ENCODE data around the gene APOE. TPM values are rescaled to one million over a fixed set of nuclear protein-coding genes. Genes with fewer than 3 reads are reported as not detected.

APOE gene
- total and polyA plus RNA-seq, 2 of the 13 experiments (the other 11 are each of a cell fraction or from before 2014, with no cell fraction given) = 1,328 to 1,470 TPM

DNA sequence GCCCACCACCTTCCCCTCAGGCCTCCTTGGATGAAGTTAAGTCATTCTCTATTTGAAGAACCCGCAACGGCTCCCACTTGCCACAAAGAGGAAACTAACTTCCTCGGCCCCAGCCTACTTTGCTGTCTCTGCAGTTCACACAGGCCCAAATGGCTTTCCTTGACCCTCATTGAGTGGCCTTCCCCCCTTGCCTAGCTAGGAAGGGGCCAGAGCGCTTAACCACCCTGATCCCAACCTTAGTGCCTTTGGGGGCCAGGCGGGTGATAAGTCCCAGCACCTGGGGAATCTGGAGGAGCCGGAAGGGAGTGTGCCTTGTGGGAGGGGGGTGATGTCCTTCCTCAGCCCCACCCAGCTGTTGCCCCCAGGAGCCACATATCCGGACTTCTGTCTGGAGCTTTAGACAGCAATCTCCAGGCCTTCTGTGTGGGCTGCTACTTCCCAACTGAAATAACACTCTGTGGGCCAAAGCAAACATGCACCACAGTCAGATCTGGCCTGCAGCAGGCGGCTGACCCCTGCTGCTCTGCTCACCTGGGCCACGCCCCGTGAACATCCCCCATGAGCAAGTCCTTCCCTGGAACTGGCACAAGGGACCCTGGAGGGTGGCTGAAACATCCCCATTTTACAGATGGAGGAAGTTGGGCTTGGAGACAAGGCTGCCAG is 49.0 kb upstream of the APOE start (continued):
- TF ChIP-seq ZNF225 (CRISPR knock-in tag; IDR thresholded peaks at IDR 0.05) (0 out of 2 replicates have a peak, but pooled peaks have one; percentile 29), IKZF1 (IDR thresholded peaks at IDR 0.05) (no peak), RFX5 (IDR thresholded peaks at IDR 0.05; ENCODE audit: low read depth, low read length) (no peak), CBFB (CRISPR knock-in tag; IDR thresholded peaks at IDR 0.05) (no peak), ARNT (IDR thresholded peaks at IDR 0.05) (no peak), ZNF17 (CRISPR knock-in tag; IDR thresholded peaks at IDR 0.05) (no peak), MAF1 (CRISPR knock-in tag; IDR thresholded peaks at IDR 0.05; ENCODE audit: borderline replicate concordance) (no peak), ZNF720 (CRISPR knock-in tag; IDR thresholded peaks at IDR 0.05) (no peak), ZNF577 (CRISPR knock-in tag; IDR thresholded peaks at IDR 0.05; ENCODE audit: borderline replicate concordance, low read depth) (no peak), ZEB1 (IDR thresholded peaks at IDR 0.05; ENCODE audit: insufficient replicate concordance, low read depth) (peak; percentile 86), GZF1 (CRISPR knock-in tag; IDR thresholded peaks at IDR 0.05) (no peak), TBX3 (IDR thresholded peaks at IDR 0.05; ENCODE audit: borderline replicate concordance) (no peak)
- TF ChIP-seq, protein P1, sequence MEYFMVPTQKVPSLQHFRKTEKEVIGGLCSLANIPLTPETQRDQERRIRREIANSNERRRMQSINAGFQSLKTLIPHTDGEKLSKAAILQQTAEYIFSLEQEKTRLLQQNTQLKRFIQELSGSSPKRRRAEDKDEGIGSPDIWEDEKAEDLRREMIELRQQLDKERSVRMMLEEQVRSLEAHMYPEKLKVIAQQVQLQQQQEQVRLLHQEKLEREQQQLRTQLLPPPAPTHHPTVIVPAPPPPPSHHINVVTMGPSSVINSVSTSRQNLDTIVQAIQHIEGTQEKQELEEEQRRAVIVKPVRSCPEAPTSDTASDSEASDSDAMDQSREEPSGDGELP (IDR thresholded peaks at IDR 0.05; ENCODE audit: borderline replicate concordance, low read depth) = peak; percentile 72; the same call in 1 of the 2 replicates
- TF ChIP-seq, protein P2, sequence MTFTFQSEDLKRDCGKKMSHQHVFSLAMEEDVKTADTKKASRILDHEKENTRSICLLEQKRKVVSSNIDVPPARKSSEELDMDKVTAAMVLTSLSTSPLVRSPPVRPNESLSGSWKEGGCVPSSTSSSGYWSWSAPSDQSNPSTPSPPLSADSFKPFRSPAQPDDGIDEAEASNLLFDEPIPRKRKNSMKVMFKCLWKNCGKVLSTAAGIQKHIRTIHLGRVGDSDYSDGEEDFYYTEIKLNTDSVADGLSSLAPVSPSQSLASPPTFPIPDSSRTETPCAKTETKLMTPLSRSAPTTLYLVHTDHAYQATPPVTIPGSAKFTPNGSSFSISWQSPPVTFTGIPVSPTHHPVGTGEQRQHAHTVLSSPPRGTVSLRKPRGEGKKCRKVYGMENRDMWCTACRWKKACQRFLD (CRISPR knock-in tag; IDR thresholded peaks at IDR 0.05; ENCODE audit: borderline replicate concordance) = no peak
- TF ChIP-seq, protein P3, sequence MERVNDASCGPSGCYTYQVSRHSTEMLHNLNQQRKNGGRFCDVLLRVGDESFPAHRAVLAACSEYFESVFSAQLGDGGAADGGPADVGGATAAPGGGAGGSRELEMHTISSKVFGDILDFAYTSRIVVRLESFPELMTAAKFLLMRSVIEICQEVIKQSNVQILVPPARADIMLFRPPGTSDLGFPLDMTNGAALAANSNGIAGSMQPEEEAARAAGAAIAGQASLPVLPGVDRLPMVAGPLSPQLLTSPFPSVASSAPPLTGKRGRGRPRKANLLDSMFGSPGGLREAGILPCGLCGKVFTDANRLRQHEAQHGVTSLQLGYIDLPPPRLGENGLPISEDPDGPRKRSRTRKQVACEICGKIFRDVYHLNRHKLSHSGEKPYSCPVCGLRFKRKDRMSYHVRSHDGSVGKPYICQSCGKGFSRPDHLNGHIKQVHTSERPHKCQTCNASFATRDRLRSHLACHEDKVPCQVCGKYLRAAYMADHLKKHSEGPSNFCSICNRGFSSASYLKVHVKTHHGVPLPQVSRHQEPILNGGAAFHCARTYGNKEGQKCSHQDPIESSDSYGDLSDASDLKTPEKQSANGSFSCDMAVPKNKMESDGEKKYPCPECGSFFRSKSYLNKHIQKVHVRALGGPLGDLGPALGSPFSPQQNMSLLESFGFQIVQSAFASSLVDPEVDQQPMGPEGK (CRISPR knock-in tag; IDR thresholded peaks at IDR 0.05) = peak; percentile 91
- TF ChIP-seq, protein P4, sequence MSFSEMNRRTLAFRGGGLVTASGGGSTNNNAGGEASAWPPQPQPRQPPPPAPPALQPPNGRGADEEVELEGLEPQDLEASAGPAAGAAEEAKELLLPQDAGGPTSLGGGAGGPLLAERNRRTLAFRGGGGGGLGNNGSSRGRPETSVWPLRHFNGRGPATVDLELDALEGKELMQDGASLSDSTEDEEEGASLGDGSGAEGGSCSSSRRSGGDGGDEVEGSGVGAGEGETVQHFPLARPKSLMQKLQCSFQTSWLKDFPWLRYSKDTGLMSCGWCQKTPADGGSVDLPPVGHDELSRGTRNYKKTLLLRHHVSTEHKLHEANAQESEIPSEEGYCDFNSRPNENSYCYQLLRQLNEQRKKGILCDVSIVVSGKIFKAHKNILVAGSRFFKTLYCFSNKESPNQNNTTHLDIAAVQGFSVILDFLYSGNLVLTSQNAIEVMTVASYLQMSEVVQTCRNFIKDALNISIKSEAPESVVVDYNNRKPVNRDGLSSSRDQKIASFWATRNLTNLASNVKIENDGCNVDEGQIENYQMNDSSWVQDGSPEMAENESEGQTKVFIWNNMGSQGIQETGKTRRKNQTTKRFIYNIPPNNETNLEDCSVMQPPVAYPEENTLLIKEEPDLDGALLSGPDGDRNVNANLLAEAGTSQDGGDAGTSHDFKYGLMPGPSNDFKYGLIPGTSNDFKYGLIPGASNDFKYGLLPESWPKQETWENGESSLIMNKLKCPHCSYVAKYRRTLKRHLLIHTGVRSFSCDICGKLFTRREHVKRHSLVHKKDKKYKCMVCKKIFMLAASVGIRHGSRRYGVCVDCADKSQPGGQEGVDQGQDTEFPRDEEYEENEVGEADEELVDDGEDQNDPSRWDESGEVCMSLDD (CRISPR knock-in tag; IDR thresholded peaks at IDR 0.05; ENCODE audit: borderline replicate concordance) = no peak
- TF ChIP-seq, protein P5, sequence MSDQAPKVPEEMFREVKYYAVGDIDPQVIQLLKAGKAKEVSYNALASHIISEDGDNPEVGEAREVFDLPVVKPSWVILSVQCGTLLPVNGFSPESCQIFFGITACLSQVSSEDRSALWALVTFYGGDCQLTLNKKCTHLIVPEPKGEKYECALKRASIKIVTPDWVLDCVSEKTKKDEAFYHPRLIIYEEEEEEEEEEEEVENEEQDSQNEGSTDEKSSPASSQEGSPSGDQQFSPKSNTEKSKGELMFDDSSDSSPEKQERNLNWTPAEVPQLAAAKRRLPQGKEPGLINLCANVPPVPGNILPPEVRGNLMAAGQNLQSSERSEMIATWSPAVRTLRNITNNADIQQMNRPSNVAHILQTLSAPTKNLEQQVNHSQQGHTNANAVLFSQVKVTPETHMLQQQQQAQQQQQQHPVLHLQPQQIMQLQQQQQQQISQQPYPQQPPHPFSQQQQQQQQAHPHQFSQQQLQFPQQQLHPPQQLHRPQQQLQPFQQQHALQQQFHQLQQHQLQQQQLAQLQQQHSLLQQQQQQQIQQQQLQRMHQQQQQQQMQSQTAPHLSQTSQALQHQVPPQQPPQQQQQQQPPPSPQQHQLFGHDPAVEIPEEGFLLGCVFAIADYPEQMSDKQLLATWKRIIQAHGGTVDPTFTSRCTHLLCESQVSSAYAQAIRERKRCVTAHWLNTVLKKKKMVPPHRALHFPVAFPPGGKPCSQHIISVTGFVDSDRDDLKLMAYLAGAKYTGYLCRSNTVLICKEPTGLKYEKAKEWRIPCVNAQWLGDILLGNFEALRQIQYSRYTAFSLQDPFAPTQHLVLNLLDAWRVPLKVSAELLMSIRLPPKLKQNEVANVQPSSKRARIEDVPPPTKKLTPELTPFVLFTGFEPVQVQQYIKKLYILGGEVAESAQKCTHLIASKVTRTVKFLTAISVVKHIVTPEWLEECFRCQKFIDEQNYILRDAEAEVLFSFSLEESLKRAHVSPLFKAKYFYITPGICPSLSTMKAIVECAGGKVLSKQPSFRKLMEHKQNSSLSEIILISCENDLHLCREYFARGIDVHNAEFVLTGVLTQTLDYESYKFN (CRISPR knock-in tag; conservative IDR thresholded peaks at IDR 0.05) = peak; percentile 58; the same call in 1 of the 2 replicates
- TF ChIP-seq, protein P6, sequence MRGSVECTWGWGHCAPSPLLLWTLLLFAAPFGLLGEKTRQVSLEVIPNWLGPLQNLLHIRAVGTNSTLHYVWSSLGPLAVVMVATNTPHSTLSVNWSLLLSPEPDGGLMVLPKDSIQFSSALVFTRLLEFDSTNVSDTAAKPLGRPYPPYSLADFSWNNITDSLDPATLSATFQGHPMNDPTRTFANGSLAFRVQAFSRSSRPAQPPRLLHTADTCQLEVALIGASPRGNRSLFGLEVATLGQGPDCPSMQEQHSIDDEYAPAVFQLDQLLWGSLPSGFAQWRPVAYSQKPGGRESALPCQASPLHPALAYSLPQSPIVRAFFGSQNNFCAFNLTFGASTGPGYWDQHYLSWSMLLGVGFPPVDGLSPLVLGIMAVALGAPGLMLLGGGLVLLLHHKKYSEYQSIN (CRISPR knock-in tag; IDR thresholded peaks at IDR 0.05; ENCODE audit: borderline replicate concordance) = no peak

Measured in HepG2 (cell line).